ENCODE measurements around the gene KLHL28.

The KLHL28 gene

DNA sequence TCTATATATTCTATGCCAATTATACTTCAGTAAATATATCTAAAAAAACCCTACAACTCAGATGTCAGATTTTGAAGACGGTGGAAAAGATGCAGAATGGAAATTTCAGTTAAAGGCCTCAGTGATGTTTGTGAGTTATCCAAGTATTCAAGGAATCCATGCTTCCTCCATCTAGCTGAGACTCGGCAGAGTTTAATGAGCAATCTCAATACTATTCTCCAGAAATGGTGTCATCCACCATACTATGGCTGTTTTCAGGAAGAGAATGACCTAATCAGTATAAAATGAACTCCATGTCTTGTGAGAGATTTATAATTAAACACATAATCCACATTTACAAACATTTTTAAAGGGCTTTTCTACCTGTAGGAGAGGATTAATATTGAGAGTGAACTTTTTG, 66.0 kb downstream of the KLHL28 start:
- no peak for DNase-seq

DNA sequence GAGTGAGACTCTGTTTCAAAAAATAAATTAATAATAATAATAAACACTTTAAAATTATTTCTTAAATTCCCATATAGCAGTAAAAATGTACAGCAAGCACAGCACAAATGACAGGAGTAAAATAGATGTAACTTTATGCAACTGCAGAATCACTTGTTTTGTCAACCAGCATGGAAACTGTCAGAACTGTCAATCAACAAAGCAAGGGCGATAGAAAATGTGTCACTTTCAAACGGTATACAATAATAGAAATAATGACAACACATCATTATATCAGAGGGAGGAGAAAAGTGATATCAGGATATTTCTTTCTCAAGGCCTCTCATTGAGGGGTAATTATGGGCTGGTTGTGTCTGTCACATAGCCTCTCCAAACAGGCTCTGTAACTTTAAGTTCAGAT, 68.2 kb downstream of the KLHL28 start:
- DNase-seq = no peak

DNA sequence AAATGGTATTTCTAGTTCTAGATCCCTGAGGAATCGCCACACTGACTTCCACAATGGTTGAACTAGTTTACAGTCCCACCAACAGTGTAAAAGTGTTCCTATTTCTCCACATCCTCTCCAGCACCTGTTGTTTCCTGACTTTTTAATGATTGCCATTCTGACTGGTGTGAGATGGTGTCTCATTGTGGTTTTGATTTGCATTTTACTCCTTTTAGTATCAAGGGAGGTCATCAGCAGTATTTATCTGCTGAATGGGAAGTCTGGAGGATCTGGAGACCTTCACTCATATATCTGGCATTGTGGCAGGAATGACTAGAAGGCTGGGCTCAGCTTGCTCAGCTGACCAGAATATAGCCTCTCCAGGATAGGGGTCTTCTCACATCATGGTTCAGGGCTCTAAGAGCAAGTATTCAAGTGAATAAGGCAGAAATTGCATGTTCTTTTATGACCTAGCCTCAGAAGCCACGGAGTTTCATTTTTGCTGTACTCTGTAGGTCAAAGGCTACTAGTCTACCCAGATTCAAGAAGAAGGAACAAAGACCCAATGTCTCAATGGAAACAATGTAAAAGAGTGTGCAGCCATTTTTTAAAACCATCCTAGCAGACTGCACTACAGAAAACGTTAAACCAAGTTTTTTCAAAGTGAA, 69.9 kb downstream of the KLHL28 start:
- peak; percentile 62 for DNase-seq

DNA sequence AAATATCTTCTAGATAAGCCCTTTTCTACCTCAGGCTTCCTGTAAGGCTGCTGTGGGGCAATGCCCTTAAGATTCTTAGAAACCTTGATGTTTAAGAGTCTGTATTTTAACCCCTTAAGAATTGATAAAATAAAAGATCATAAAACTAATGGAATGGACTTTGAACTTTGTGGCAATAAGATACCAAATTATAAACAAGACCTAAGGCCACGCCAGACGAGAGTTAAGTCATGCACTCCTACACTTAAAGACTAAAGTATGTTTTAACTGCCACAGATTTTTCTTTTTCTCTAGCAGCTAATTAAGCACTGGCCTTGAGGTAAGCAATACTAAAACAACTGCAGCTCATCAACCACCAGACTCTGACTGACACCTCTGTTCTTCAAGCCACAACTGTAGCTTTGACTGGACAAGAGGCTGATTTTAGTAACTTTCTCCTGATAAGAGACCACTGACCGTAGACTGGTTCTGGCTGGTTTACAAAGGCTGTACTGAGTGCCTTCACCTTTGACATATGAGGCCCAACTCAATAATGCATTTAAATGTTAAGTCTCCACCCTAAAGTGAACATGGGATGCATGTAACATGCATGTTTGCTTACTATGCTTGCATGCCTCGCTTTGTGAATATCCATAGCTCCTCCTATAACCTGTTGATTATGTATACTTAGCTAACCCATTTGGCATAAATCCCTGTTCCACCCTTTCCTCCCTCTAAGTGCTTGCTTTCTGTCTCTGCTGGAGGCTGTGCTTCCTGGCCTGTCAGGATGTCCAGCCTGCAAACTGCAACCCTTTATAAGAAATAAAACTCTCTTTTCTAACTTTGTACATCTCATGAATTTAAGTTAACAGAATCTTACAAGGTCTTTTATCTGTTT, 71.9 kb downstream of the KLHL28 start:
- no peak for DNase-seq

DNA sequence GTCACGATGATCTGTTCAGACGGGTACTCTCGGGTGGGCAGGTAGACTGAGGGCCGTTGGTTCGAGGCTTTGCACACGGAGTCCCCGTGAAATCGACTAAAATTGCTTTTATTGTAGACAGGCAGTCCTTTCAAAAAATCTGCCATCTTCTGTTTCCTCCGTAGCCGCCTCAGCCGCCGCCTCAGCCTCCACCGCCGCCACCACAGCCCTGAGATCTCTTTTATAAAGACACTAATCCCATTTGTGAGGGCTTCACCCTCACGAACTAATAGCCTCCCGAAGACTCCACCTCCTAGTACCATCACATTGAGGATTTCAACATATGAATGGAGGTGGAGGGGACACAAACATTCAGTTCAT, 74.2 kb downstream of the KLHL28 start:
- no peak for DNase-seq

DNA sequence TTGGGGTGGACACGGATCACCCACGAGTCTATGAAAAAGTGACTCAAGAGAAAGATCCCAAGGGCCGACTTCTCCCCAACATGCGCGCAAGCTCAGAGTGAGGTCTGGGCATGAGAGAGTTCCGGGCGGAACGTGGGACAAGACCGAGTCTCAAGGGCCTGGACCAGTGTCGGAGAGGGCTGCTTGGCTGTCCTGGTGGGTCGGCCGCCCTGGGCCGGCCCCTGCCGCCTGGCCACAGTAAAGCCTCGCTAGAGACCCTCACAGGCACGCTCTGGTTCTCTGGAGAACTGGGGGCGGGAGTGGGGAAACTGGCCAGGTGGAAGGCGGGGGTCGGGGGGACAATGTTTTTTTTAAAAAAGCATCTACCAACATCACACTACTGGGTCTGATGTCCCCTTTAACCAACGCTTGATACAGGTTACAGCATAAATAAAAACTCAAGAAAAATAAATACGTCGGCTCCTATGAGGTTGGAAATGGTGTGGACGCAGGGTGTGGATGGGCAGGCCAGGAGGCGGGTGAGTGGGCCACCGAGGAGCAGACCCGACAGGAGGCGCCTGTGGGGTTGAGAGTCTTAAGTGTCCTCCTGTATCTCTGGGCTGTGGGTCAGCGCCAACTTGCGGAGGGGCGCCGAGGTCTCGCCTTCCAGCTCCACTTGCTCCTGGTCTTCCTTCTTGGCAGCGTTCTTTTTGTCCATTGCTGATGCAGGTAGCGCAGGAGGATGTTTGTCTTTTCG, 74.7 kb downstream of the KLHL28 start:
- DNase-seq = no peak

DNA sequence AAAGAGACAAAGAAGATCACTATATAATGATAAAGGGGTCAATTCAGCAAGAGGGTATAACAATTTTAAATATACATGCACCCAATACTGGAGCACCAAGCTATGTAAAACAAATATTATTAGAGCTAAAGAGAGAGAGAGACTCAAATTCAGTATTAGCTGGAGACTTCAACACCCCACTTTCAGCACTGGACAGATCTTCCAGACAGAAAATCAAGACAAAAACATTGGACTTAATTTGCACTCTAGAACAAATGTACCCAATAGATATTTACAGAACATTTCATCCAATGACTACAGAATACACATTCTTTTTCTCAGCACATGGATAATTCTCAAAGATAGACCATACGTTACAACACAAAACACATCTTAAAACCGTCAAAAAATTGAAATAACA, 81.0 kb downstream of the KLHL28 start:
- DNase-seq = no peak

Measured in activated CD4-positive, alpha-beta T cell treated with anti-CD3 and anti-CD28 coated beads, Interleukin-10, Interleukin-2, amounts not matched to agents 100 ng/mL and 50 ng/mL, durations not matched to agents 16 hours and 8 hours (primary cell).